Fibroblast of lung (primary cell): Measurements from ENCODE around the gene TBC1D9. TPM values are rescaled to one million over a fixed set of nuclear protein-coding genes. Genes with fewer than 3 reads are reported as not detected.

ENCODE experiments used
- DNase-seq, 2 donors: peaks; one replicate each; pipeline versions ENCODE4 v3.0.0 to v3.0.0-alpha.2; 2010; ENCODE audit warnings: low read depth in 2 of 2
- H2AFZ ChIP-seq: 2 replicates; pipeline ENCODE4 v1.5.1; 2012; ENCODE audit warnings: low read length, control low read depth, inconsistent platforms
- H3K27ac ChIP-seq: 2 replicates; pipeline ENCODE4 v1.5.1; 2011; ENCODE audit warnings: low read length, control low read depth; ENCODE audit not compliant: insufficient read depth
- H3K27me3 ChIP-seq: 2 replicates; pipeline ENCODE4 v1.5.1; 2011; ENCODE audit warnings: mild to moderate bottlenecking, low read length; ENCODE audit not compliant: control insufficient read depth, insufficient read depth
- H3K36me3 ChIP-seq: 2 replicates; pipeline ENCODE4 v1.5.1; 2011; ENCODE audit warnings: low read length; ENCODE audit not compliant: control insufficient read depth, insufficient read depth
- H3K4me1 ChIP-seq: 2 replicates; pipeline ENCODE4 v1.5.1; 2011; ENCODE audit warnings: low read length; ENCODE audit not compliant: control insufficient read depth, insufficient read depth; ENCODE audit errors: extremely low read depth
- H3K4me2 ChIP-seq: 2 replicates; pipeline ENCODE4 v1.5.1; 2011; ENCODE audit warnings: low read length, control low read depth; ENCODE audit not compliant: insufficient read depth; ENCODE audit errors: extremely low read depth
- H3K4me3 ChIP-seq, 4 experiments: fragments of 200-600 bp in 1 of 4; sonication (generic) in 1 of 4; replicated peaks in 1 of 4; 2 replicates each; pipeline ENCODE4 v1.5.1; 2011 to 2016; ENCODE audit warnings: low read length in 4 of 4, low read depth in 3 of 4, mild to moderate bottlenecking in 3 of 4, control low read depth in 2 of 4, inconsistent platforms in 1 of 4, mixed read lengths in 1 of 4; ENCODE audit not compliant: insufficient read depth in 1 of 4; ENCODE audit errors: control extremely low read depth in 1 of 4
- H3K79me2 ChIP-seq: 2 replicates; pipeline ENCODE4 v1.5.1; 2012; ENCODE audit warnings: mild to moderate bottlenecking, low read length, inconsistent platforms; ENCODE audit not compliant: control insufficient read depth, insufficient read depth
- H3K9ac ChIP-seq: 2 replicates; pipeline ENCODE4 v1.5.1; 2011; ENCODE audit warnings: mild to moderate bottlenecking, low read length, control low read depth; ENCODE audit not compliant: insufficient read depth
- H3K9me3 ChIP-seq: 2 replicates; pipeline ENCODE4 v1.5.1; 2012; ENCODE audit warnings: low read depth, low read length; ENCODE audit not compliant: control insufficient read depth, insufficient read depth
- H4K20me1 ChIP-seq: 2 replicates; pipeline ENCODE4 v1.5.1; 2011; ENCODE audit warnings: low read length; ENCODE audit not compliant: control insufficient read depth, insufficient read depth; ENCODE audit errors: extremely low read depth
- CTCF ChIP-seq, 2 donors: IDR thresholded peaks in 1 of 2; conservative IDR thresholded peaks in 1 of 2; 1 replicate in 1 of 2; 2 replicates in 1 of 2; pipeline ENCODE4 v1.5.1; 2011 to 2012; ENCODE audit warnings: low read length in 2 of 2, control low read depth in 1 of 2, inconsistent platforms in 1 of 2, low read depth in 1 of 2, mild to moderate bottlenecking in 1 of 2
- EZH2 ChIP-seq: IDR thresholded peaks from 2 replicates; pipeline ENCODE4 v1.5.1; 2012; ENCODE audit warnings: low read length, control low read depth, mild to moderate bottlenecking; ENCODE audit errors: missing control alignments
- polyA plus RNA-seq, 2 donors: library from polyadenylated mRNA; depleted of rRNA in 1 of 2; stranded (reverse) in 1 of 2; unstranded in 1 of 2; fragments of >200 nt; gene quantifications; 2 replicates each; pipeline ENCODE4 v1.2.1, GENCODE V29; 2011 to 2012; ENCODE audit warnings: missing spikeins in 1 of 2
- total RNA-seq: library from RNA; depleted of rRNA; stranded (reverse); fragments of >200 nt; gene quantifications from 2 replicates; pipeline ENCODE4 v1.2.1, GENCODE V29; 2014

Gene TBC1D9
- total and polyA plus RNA-seq, 2 donors (not counting 1 experiment from before 2014, with no cell fraction given): 18.6 to 36.3 TPM

GRCh38 chr4:140648716-140649308 is 107.4 kb downstream of the TBC1D9 start:
- Histone ChIP-seq H3K27me3 (no peaks in the 10 kb centered on the region), H3K36me3 (no peaks in the 10 kb centered on the region), H3K4me3 (no peak overlapping the region), H3K9me3 (no peaks in the 10 kb centered on the region), H4K20me1 (no peaks in the 10 kb centered on the region), H3K9ac (no peak overlapping the region), H3K79me2 (no peaks in the 10 kb centered on the region), H3K4me2 (no peak overlapping the region), H2AFZ (no peak overlapping the region), H3K27ac (no peak overlapping the region), H3K4me1 (no peaks in the 10 kb centered on the region)
- DNase-seq: no peak
- TF ChIP-seq EZH2: no peak
- TF ChIP-seq CTCF (conservative IDR thresholded peaks at IDR 0.05 in 1 of 2, IDR thresholded peaks at IDR 0.05 in 1 of 2; ENCODE audit: low read depth in 1 of 2, low read length in 2 of 2): no peak

GRCh38 chr4:140645614-140646412 is 110.4 kb downstream of the TBC1D9 start:
- Histone ChIP-seq H4K20me1 (no peaks in the 10 kb centered on the region), H2AFZ (no peak overlapping the region), H3K4me3 (no peak overlapping the region), H3K9me3 (no peaks in the 10 kb centered on the region), H3K4me2 (no peak overlapping the region), H3K79me2 (no peaks in the 10 kb centered on the region), H3K27me3 (no peaks in the 10 kb centered on the region), H3K27ac (no peak overlapping the region), H3K36me3 (no peaks in the 10 kb centered on the region), H3K9ac (no peak overlapping the region), H3K4me1 (no peaks in the 10 kb centered on the region)
- TF ChIP-seq CTCF (conservative IDR thresholded peaks at IDR 0.05 in 1 of 2, IDR thresholded peaks at IDR 0.05 in 1 of 2; ENCODE audit: low read depth in 1 of 2, low read length in 2 of 2): no peak
- TF ChIP-seq EZH2: no peak
- peak in 1 of 2 donors; percentile 26 for DNase-seq

- H4K20me1 ChIP-seq: no peaks in the 10 kb centered on the region
- DNase-seq: no peak
- no peak overlapping the region for H3K4me3 ChIP-seq
- H3K79me2 ChIP-seq: no peaks in the 10 kb centered on the region
- no peak overlapping the region for H2AFZ ChIP-seq
- no peaks in the 10 kb centered on the region for H3K9me3 ChIP-seq
- TF ChIP-seq CTCF (conservative IDR thresholded peaks at IDR 0.05 in 1 of 2, IDR thresholded peaks at IDR 0.05 in 1 of 2; ENCODE audit: low read depth in 1 of 2, low read length in 2 of 2) (no peak), EZH2 (no peak)
- no peaks in the 10 kb centered on the region for H3K36me3 ChIP-seq
- no peaks in the 10 kb centered on the region for H3K4me1 ChIP-seq
- no peak overlapping the region for H3K27ac ChIP-seq
- no peaks in the 10 kb centered on the region for H3K27me3 ChIP-seq
- H3K9ac ChIP-seq: no peak overlapping the region
- no peak overlapping the region for H3K4me2 ChIP-seq
Observed at GRCh38 chr4:140645196-140645595, 111.0 kb downstream of the TBC1D9 start.
